Airway epithelial cell (primary cell): ENCODE data around the gene NINJ2. TPM values are rescaled to one million over a fixed set of nuclear protein-coding genes. Genes with fewer than 3 reads are reported as not detected.

ENCODE experiments used
- total RNA-seq: library from RNA; depleted of rRNA; stranded (reverse); fragments of >200 nt; gene quantifications from 2 replicates; pipeline ENCODE4 v1.2.3, GENCODE V29; 2015

The NINJ2 gene
- not detected in 2 replicates for total RNA-seq

GRCh38 chr12:663293-663871, at the start of gene NINJ2:
NINJ2 (minus strand) TSS chr12:663445; CDS start chr12:663360, 85 bp downstream.

Other genes with a start within 250 kb of the NINJ2 start
- 10.3 and 11.6 TPM in 2 replicates for gene B4GALNT3, start 203.5 kb downstream of the NINJ2 start, total RNA-seq
- 54.6 and 73.0 TPM in 2 replicates for gene WNK1, start 89.1 kb upstream of the NINJ2 start, total RNA-seq